ENCODE measurements around the gene MLPH. TPM values are rescaled to one million over a fixed set of nuclear protein-coding genes. Genes with fewer than 3 reads are reported as not detected.

MLPH gene
- polyA plus RNA-seq, 6 donors from 2014 or later = not detected

- ATAC-seq (ENCODE audit: low read depth in 2 of 2) (no peak), DNase-seq (no peak)
- Mint-ChIP-seq H3K27ac (no peak overlapping the region), H3K27me3 (peaks cover 4 to 59% (median 54%) of the 10 kb centered on the region in 3 donors), H3K4me3 (no peak overlapping the region), H3K9me3 (peaks cover 0 to 3% (median 0%) of the 10 kb centered on the region in 7 donors), H3K36me3 (peaks cover 0 to 6% of the 10 kb centered on the region in 2 donors), H3K4me1 (no peaks in the 10 kb centered on the region)
Observed at GRCh38 chr2:237500681-237501424, 13.8 kb downstream of the MLPH start.

- Mint-ChIP-seq H3K27ac (no peak overlapping the region), H3K27me3 (peaks cover 4 to 57% (median 56%) of the 10 kb centered on the region in 3 donors), H3K4me1 (no peaks in the 10 kb centered on the region), H3K9me3 (peaks cover 0 to 3% (median 0%) of the 10 kb centered on the region in 7 donors), H3K36me3 (peaks cover 0 to 6% of the 10 kb centered on the region in 2 donors), H3K4me3 (no peak overlapping the region)
- ATAC-seq (ENCODE audit: low read depth in 2 of 2) (no peak), DNase-seq (no peak)
Observed at GRCh38 chr2:237501892-237502513, 15.0 kb downstream of the MLPH start.

GRCh38 chr2:237503201-237503600 is 16.1 kb downstream of the MLPH start:
- H3K27ac Mint-ChIP-seq = no peak overlapping the region

GRCh38 chr2:237505188-237505939 is 18.3 kb downstream of the MLPH start:
- H3K4me1 Mint-ChIP-seq = no peaks in the 10 kb centered on the region
- no peak overlapping the region for H3K4me3 Mint-ChIP-seq
- peak overlapping the region in 2 of 6 donors; percentile 21 to 47 for H3K27ac Mint-ChIP-seq
- DNase-seq (no peak), ATAC-seq (ENCODE audit: low read depth in 2 of 2) (no peak)
- peaks cover 0 to 3% (median 0%) of the 10 kb centered on the region in 7 donors for H3K9me3 Mint-ChIP-seq
- H3K36me3 Mint-ChIP-seq = peaks cover 0 to 6% of the 10 kb centered on the region in 2 donors
- H3K27me3 Mint-ChIP-seq = peaks cover 14 to 50% (median 50%) of the 10 kb centered on the region in 3 donors

More at GRCh38 chr2:237503201-237503600, 16.1 kb downstream of the MLPH start:
- ATAC-seq (ENCODE audit: low read depth in 2 of 2) (no peak), DNase-seq (no peak)
- H3K36me3 Mint-ChIP-seq = peaks cover 0 to 6% of the 10 kb centered on the region in 2 donors
- peaks cover 11 to 63% (median 57%) of the 10 kb centered on the region in 3 donors for H3K27me3 Mint-ChIP-seq
- peak overlapping the region in 1 of 8 donors; percentile 22 for H3K4me3 Mint-ChIP-seq
- no peaks in the 10 kb centered on the region for H3K4me1 Mint-ChIP-seq
- H3K9me3 Mint-ChIP-seq = peaks cover 0 to 3% (median 0%) of the 10 kb centered on the region in 7 donors

GRCh38 chr2:237507512-237507911 is 20.5 kb downstream of the MLPH start:
- Mint-ChIP-seq H3K9me3 (peaks cover 0 to 3% (median 0%) of the 10 kb centered on the region in 7 donors), H3K27me3 (peaks cover 16 to 41% (median 40%) of the 10 kb centered on the region in 3 donors), H3K4me3 (no peak overlapping the region), H3K4me1 (no peaks in the 10 kb centered on the region), H3K36me3 (peaks cover 0 to 6% of the 10 kb centered on the region in 2 donors), H3K27ac (no peak overlapping the region)
- no peak for DNase-seq
- ATAC-seq (ENCODE audit: low read depth in 2 of 2) = no peak

GRCh38 chr2:237508361-237508760 is 21.3 kb downstream of the MLPH start:
- H3K36me3 Mint-ChIP-seq = peaks cover 0 to 4% of the 10 kb centered on the region in 2 donors
- no peaks in the 10 kb centered on the region for H3K4me1 Mint-ChIP-seq
- DNase-seq (no peak), ATAC-seq (ENCODE audit: low read depth in 2 of 2) (no peak)
- H3K4me3 Mint-ChIP-seq = no peak overlapping the region
- peaks cover 0 to 3% (median 0%) of the 10 kb centered on the region in 7 donors for H3K9me3 Mint-ChIP-seq
- H3K27ac Mint-ChIP-seq = peak overlapping the region in 2 of 6 donors; percentile 65 to 66
- peaks cover 16 to 39% (median 38%) of the 10 kb centered on the region in 3 donors for H3K27me3 Mint-ChIP-seq

GRCh38 chr2:237509151-237509550 is 22.1 kb downstream of the MLPH start:
- Mint-ChIP-seq H3K36me3 (no peaks in the 10 kb centered on the region), H3K27me3 (peaks cover 16 to 32% (median 32%) of the 10 kb centered on the region in 3 donors), H3K4me3 (no peak overlapping the region), H3K9me3 (peaks cover 0 to 1% (median 0%) of the 10 kb centered on the region in 7 donors), H3K27ac (no peak overlapping the region), H3K4me1 (no peaks in the 10 kb centered on the region)
- DNase-seq (no peak), ATAC-seq (ENCODE audit: low read depth in 2 of 2) (no peak)

- no peak for ATAC-seq (ENCODE audit: low read depth in 2 of 2)
Observed at GRCh38 chr2:237509905-237510304, 22.9 kb downstream of the MLPH start.

GRCh38 chr2:237510502-237511217 is 23.6 kb downstream of the MLPH start:
- Mint-ChIP-seq H3K9me3 (no peaks in the 10 kb centered on the region), H3K4me3 (no peak overlapping the region), H3K27me3 (peaks cover 16 to 28% (median 22%) of the 10 kb centered on the region in 3 donors), H3K27ac (no peak overlapping the region), H3K36me3 (no peaks in the 10 kb centered on the region), H3K4me1 (no peaks in the 10 kb centered on the region)
- ATAC-seq (ENCODE audit: low read depth in 2 of 2) (no peak), DNase-seq (no peak)

More at GRCh38 chr2:237509905-237510304, 22.9 kb downstream of the MLPH start:
- peaks cover 16 to 31% (median 30%) of the 10 kb centered on the region in 3 donors for H3K27me3 Mint-ChIP-seq
- no peaks in the 10 kb centered on the region for H3K36me3 Mint-ChIP-seq
- H3K4me3 Mint-ChIP-seq = no peak overlapping the region
- H3K9me3 Mint-ChIP-seq = peaks cover 0 to 1% (median 0%) of the 10 kb centered on the region in 7 donors
- H3K27ac Mint-ChIP-seq = peak overlapping the region in 1 of 6 donors; percentile 67
- no peaks in the 10 kb centered on the region for H3K4me1 Mint-ChIP-seq
- no peak for DNase-seq

GRCh38 chr2:237511433-237511832 is 24.4 kb downstream of the MLPH start:
- Mint-ChIP-seq H3K36me3 (no peaks in the 10 kb centered on the region), H3K9me3 (no peaks in the 10 kb centered on the region), H3K27me3 (peaks cover 14 to 21% (median 16%) of the 10 kb centered on the region in 3 donors), H3K4me1 (no peaks in the 10 kb centered on the region), H3K4me3 (no peak overlapping the region), H3K27ac (no peak overlapping the region)
- DNase-seq = no peak
- no peak for ATAC-seq (ENCODE audit: low read depth in 2 of 2)

- Mint-ChIP-seq H3K4me1 (no peaks in the 10 kb centered on the region), H3K36me3 (no peaks in the 10 kb centered on the region), H3K4me3 (no peak overlapping the region), H3K27me3 (peaks cover 12 to 19% (median 16%) of the 10 kb centered on the region in 3 donors), H3K27ac (no peak overlapping the region), H3K9me3 (peaks cover 0 to under 1% (median 0%) of the 10 kb centered on the region in 7 donors)
- no peak for ATAC-seq (ENCODE audit: low read depth in 2 of 2)
- no peak for DNase-seq
Observed at GRCh38 chr2:237511885-237512405, 24.9 kb downstream of the MLPH start.

GRCh38 chr2:237512774-237513466 is 25.9 kb downstream of the MLPH start:
- H3K27ac Mint-ChIP-seq = peak overlapping the region in 1 of 6 donors; percentile 78
- ATAC-seq (ENCODE audit: low read depth in 2 of 2) (peak; percentile 71 to 87), DNase-seq (peak; percentile 70)
- no peaks in the 10 kb centered on the region for H3K36me3 Mint-ChIP-seq
- H3K9me3 Mint-ChIP-seq = peaks cover 0 to 10% (median 0%) of the 10 kb centered on the region in 7 donors
- H3K27me3 Mint-ChIP-seq = peaks cover 6 to 27% (median 9%) of the 10 kb centered on the region in 3 donors
- H3K4me3 Mint-ChIP-seq = no peak overlapping the region
- H3K4me1 Mint-ChIP-seq = no peaks in the 10 kb centered on the region
